ENCODE data around the gene ERCC8.

Gene ERCC8

DNA sequence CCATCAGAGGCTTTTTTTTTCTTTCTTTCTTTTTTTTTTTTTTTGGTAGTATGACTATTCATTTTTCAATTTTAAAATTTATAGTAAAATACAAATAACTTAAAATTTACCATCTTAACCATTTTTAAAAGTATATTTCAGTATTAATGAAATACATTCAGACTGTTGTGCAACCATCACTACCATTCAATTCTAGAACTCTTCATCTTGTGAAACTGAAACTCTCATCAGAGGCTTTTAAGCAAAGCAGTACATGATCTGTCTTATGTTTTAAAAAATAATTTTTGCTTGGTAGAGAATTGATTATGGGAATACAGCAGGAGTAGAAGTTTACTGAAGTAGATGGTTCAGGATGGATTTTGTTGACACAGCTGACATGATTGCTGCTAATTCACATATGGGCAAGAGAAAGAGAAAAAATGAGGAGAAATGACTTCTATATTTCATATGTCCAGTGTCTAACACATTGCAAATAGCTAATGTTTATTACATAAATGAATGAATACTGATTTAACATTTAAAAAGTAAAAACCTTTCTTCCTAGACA is 114.2 kb downstream of the ERCC8 start:
- DNase-seq: no peak

DNA sequence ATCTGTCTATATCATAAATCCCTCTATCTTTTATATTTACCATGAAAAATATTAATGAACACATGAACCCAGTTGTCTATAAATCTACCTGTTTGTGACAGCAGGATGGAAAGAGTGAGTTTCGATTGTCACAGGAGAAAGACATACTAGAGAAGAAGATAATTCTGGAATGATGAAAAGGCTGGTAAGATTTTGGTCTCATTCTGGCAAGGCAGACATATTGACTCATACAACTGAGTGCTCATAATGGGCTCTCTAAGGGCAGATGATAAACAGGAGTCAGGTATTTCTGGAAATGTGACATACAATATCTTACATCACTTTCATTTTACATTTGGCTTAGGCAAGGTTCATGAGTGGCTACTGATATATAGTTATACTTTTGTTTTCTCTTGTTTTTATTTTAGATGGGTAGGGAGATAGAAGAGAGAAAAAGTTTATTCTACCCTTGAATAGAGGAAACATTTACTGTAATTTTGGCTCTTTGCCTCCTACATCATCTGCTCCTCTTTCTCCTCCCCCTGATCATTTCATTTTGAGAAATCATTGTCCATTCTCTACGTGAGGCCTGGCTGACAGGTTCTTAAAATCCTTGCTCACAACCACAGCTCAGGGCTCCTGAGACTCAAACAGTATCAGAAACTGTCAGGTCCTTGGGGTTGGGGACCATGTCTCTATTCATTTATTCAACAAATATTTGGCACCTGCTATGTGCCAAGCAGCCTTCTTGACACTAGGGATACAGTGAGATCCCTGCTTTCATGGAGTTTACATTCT is 115.2 kb downstream of the ERCC8 start:
- no peak for DNase-seq

DNA sequence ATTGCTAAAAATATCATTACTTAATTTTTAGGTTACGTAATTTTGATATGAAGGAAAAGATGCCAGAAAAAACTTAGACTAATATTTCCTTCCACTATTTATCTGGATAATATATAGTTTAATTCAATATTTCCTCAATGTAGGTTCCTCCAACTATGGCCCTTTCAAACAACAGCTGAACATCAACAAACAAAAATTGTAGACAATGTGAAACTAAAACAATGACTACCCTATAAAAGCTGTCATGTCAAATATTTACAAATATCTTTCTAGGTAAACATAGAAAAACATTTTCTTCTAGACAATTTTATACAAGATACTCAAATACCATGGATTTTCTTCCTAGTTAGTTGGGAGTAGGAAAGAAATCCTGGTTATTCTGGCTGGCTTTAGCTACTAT is 117.7 kb downstream of the ERCC8 start:
- no peak for DNase-seq

DNA sequence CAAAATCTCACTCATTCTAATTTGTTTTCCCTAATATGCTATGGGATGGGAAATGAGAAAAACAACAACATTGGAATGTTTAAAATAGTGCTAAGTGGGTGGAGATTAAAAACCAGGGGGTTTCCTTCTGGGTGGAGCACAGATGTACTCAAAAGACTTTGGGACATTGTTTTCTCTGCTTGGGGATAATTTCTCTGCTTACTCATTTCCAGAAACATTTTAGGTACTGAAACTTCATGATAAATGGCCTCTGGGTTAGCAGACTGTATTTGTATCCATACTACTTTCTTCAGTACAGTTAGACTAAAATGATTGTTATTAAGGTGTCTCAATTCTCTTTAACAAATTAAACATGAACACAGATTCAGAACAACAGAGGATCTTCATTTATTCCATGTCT is 118.2 kb downstream of the ERCC8 start:
- no peak for DNase-seq
